Stimulated activated CD4-positive, alpha-beta T cell treated with anti-CD3 and anti-CD28 coated beads, Interleukin-15, amount 100 ng/mL, for 24 hours (primary cell): ENCODE results near the gene ZNF559.

ENCODE experiments used
- DNase-seq: peaks from one replicate; pipeline ENCODE4 v3.0.0-alpha.2; 2020

ZNF559 gene

GRCh38 chr19:9362905-9363304, 38.9 kb downstream of the ZNF559 start, which contains the start of gene ZNF177:
Gene ZNF177, plus strand, starts transcription at chr19:9363013. Its CDS starts 15,299 bp downstream, at chr19:9378312.
- peak; percentile 1 for DNase-seq

- no peak for DNase-seq
These were observed 47.0 kb downstream of the ZNF559 start for GRCh38 chr19:9370738-9371619.

DNA sequence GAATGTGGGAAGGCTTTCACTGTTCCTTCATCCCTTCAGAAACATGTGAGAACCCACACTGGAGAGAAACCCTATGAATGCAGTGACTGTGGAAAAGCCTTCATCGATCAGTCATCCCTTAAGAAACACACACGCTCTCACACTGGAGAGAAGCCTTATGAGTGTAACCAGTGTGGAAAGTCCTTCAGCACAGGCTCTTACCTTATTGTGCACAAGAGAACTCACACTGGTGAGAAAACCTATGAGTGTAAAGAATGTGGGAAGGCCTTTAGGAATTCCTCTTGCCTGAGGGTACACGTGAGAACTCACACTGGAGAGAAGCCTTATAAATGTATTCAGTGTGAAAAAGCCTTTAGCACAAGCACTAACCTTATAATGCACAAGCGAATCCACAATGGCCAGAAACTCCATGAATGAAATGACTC, 57.4 kb downstream of the ZNF559 start:
- no peak for DNase-seq
